IMR-90 (cell line): ENCODE data around the gene UCK2. TPM values are rescaled to one million over a fixed set of nuclear protein-coding genes. Genes with fewer than 3 reads are reported as not detected.
A peak's percentile ranks its signal among the peaks of the same experiment; 100 is the strongest.

Experiments
- ATAC-seq: fragments of 200-7000 bp; cut with Tn5 transposase; 2 replicates; pipeline ENCODE4 v1.9.1; 2020; ENCODE audit warnings: low read depth, mild to moderate bottlenecking, moderate library complexity
- BruUV-seq: library from RNA; stranded (reverse); fragments of 400-500 nt; replicated peaks from 2 replicates; lab custom pipeline; 2021; lab: Mats Ljungman, UMichigan
- CTCF ChIA-PET: fragments of 300-600 bp; formaldehyde crosslinking; extraction: SDS; loops from one replicate; lab custom pipeline; 2021; ENCODE audit warnings: antibody characterized with exemption; lab: Yijun Ruan, JAX
- POLR2A ChIA-PET: fragments of 300-600 bp; sonication (Branson Sonifier 250); formaldehyde crosslinking; loops from one replicate; lab custom pipeline; 2022; ENCODE audit warnings: antibody characterized with exemption; ENCODE audit not compliant: unreplicated experiment; lab: Charles Lee
- DNase-seq: peaks from one replicate; pipeline ENCODE4 v3.0.0; 2013
- H2AFZ ChIP-seq: replicated peaks from 2 replicates; pipeline ENCODE3; 2013; ENCODE audit warnings: low read length, mild to moderate bottlenecking; ENCODE audit not compliant: poor library complexity
- H2AK5ac ChIP-seq: 2 replicates; pipeline ENCODE4 v1.6.1; 2013; ENCODE audit warnings: low read depth, low read length, inconsistent platforms
- H2AK9ac ChIP-seq: replicated peaks from 2 replicates; pipeline ENCODE3; 2013; ENCODE audit warnings: mild to moderate bottlenecking, low read depth, low read length, moderate library complexity; ENCODE audit not compliant: poor library complexity
- H2BK120ac ChIP-seq: 2 replicates; pipeline ENCODE4 v1.6.1; 2013; ENCODE audit warnings: low read depth, low read length, inconsistent platforms
- H2BK15ac ChIP-seq: 3 replicates; pipeline ENCODE4 v1.6.1; 2013; ENCODE audit warnings: low read depth, low read length, inconsistent platforms
- H2BK20ac ChIP-seq: 2 replicates; pipeline ENCODE4 v1.6.1; 2013; ENCODE audit warnings: low read depth, mild to moderate bottlenecking, inconsistent platforms, low read length, moderate library complexity
- H2BK5ac ChIP-seq: 2 replicates; pipeline ENCODE4 v1.6.1; 2013; ENCODE audit warnings: mild to moderate bottlenecking, low read depth, low read length, inconsistent platforms; ENCODE audit not compliant: poor library complexity, severe bottlenecking
- H3K14ac ChIP-seq: replicated peaks from 2 replicates; pipeline ENCODE4 v1.6.1; 2013; ENCODE audit warnings: low read depth, low read length, inconsistent platforms
- H3K18ac ChIP-seq: 2 replicates; pipeline ENCODE4 v1.6.1; 2013; ENCODE audit warnings: low read depth, low read length, control low read depth
- H3K23ac ChIP-seq: 2 replicates; pipeline ENCODE4 v1.6.1; 2013; ENCODE audit warnings: low read depth, low read length, inconsistent platforms
- H3K27ac ChIP-seq: 2 replicates; pipeline ENCODE4 v1.5.1; 2013; ENCODE audit warnings: mild to moderate bottlenecking, control low read depth, low read length; ENCODE audit not compliant: insufficient read depth
- H3K27me3 ChIP-seq: 2 replicates; pipeline ENCODE4 v1.6.1; 2013; ENCODE audit warnings: low read length; ENCODE audit not compliant: control insufficient read depth, insufficient read depth
- H3K36me3 ChIP-seq: 2 replicates; pipeline ENCODE4 v1.6.1; 2013; ENCODE audit warnings: low read length, mixed read lengths; ENCODE audit not compliant: control insufficient read depth, insufficient read depth
- H3K4ac ChIP-seq: 2 replicates; pipeline ENCODE4 v1.6.1; 2013; ENCODE audit warnings: low read depth, low read length, inconsistent platforms
- H3K4me1 ChIP-seq: 2 replicates; pipeline ENCODE4 v1.6.1; 2013; ENCODE audit warnings: low read length, mixed read lengths; ENCODE audit not compliant: control insufficient read depth, insufficient read depth
- H3K4me2 ChIP-seq: 2 replicates; pipeline ENCODE4 v1.6.1; 2013; ENCODE audit warnings: low read depth, mild to moderate bottlenecking, control low read depth, low read length, moderate library complexity
- H3K4me3 ChIP-seq: 2 replicates; pipeline ENCODE4 v1.5.1; 2013; ENCODE audit warnings: low read depth, mild to moderate bottlenecking, control low read depth, low read length, moderate library complexity; ENCODE audit not compliant: insufficient read depth
- H3K56ac ChIP-seq: 2 replicates; pipeline ENCODE4 v1.6.1; 2013; ENCODE audit warnings: low read length, inconsistent platforms; ENCODE audit not compliant: insufficient read depth; ENCODE audit errors: extremely low read depth
- H3K79me1 ChIP-seq, 2 experiments: 2 replicates each; pipeline ENCODE4 v1.6.1; 2013; ENCODE audit warnings: low read length in 2 of 2, inconsistent platforms in 1 of 2, low read depth in 1 of 2
- H3K9ac ChIP-seq: 2 replicates; pipeline ENCODE4 v1.6.1; 2013; ENCODE audit warnings: low read depth, low read length, control low read depth
- H3K9me1 ChIP-seq: 2 replicates; pipeline ENCODE4 v1.6.1; 2013; ENCODE audit warnings: low read length, inconsistent platforms; ENCODE audit not compliant: insufficient read depth
- H3K9me3 ChIP-seq: 2 replicates; pipeline ENCODE4 v1.6.1; 2013; ENCODE audit warnings: low read length; ENCODE audit not compliant: control insufficient read depth, insufficient read depth
- H4K20me1 ChIP-seq: 2 replicates; pipeline ENCODE4 v1.6.1; 2013; ENCODE audit warnings: low read length, inconsistent platforms; ENCODE audit not compliant: insufficient read depth
- H4K5ac ChIP-seq: 2 replicates; pipeline ENCODE4 v1.6.1; 2013; ENCODE audit warnings: mild to moderate bottlenecking, low read depth, low read length, control low read depth
- H4K8ac ChIP-seq, 2 experiments: 2 replicates each; pipeline ENCODE4 v1.6.1; 2013; ENCODE audit warnings: low read depth in 2 of 2, low read length in 2 of 2, control low read depth in 1 of 2, inconsistent platforms in 1 of 2
- H4K91ac ChIP-seq: 2 replicates; pipeline ENCODE4 v1.6.1; 2013; ENCODE audit warnings: low read depth, low read length, inconsistent platforms; ENCODE audit not compliant: insufficient read depth
- BHLHE40 ChIP-seq: fragments of 150-350 bp; IDR thresholded peaks from 2 replicates; pipeline ENCODE4 v1.6.1; 2016; ENCODE audit warnings: mild to moderate bottlenecking, low read depth, low read length
- CEBPB ChIP-seq: IDR thresholded peaks from 2 replicates; pipeline ENCODE4 v1.6.1; 2012; ENCODE audit warnings: low read depth, low read length, improper control_type of control experiment
- CHD1 ChIP-seq: IDR thresholded peaks from 2 replicates; pipeline ENCODE4 v1.6.1; 2012; ENCODE audit warnings: low read depth, low read length, improper control_type of control experiment
- FOS ChIP-seq: fragments of 150-350 bp; IDR thresholded peaks from 2 replicates; pipeline ENCODE4 v1.6.1; 2016; ENCODE audit warnings: low read depth, low read length
- MAFK ChIP-seq: IDR thresholded peaks from 2 replicates; pipeline ENCODE4 v1.6.1; 2012; ENCODE audit warnings: low read depth, low read length, improper control_type of control experiment
- MAZ ChIP-seq: IDR thresholded peaks from 2 replicates; pipeline ENCODE4 v1.6.1; 2012; ENCODE audit warnings: low read depth, mild to moderate bottlenecking, low read length, improper control_type of control experiment, moderate library complexity, borderline replicate concordance
- MXI1 ChIP-seq: IDR thresholded peaks from 2 replicates; pipeline ENCODE4 v1.6.1; 2012; ENCODE audit warnings: low read depth, mild to moderate bottlenecking, low read length, moderate library complexity, borderline replicate concordance
- NFE2L2 ChIP-seq: fragments of 150-350 bp; IDR thresholded peaks from 2 replicates; pipeline ENCODE4 v1.6.1; 2016; ENCODE audit warnings: low read depth, mild to moderate bottlenecking, low read length
- POLR2A ChIP-seq: IDR thresholded peaks from 2 replicates; pipeline ENCODE4 v1.6.1; 2012; ENCODE audit warnings: mild to moderate bottlenecking, low read depth, low read length
- RCOR1 ChIP-seq: IDR thresholded peaks from 2 replicates; pipeline ENCODE4 v1.6.1; 2012; ENCODE audit warnings: mild to moderate bottlenecking, low read length, improper control_type of control experiment; ENCODE audit not compliant: insufficient replicate concordance
- RFX5 ChIP-seq: IDR thresholded peaks from 2 replicates; pipeline ENCODE4 v1.8.0; 2012; ENCODE audit warnings: low read depth, mild to moderate bottlenecking, low read length, moderate library complexity
- WGBS, 2 experiments: methylation state at CpG; one replicate each; pipeline versions ENCODE4 v1.1.5 to v1.1.7; 2013; ENCODE audit warnings: missing lambda C conversion rate in 2 of 2; ENCODE audit not compliant: insufficient read length in 1 of 2; ENCODE audit errors: extremely low coverage in 2 of 2; 5-methylcytosine and 5-hydroxymethylcytosine counted together
- dilution Hi-C: fragments of 300-500 bp; cut with HindIII; formaldehyde crosslinking; loops from one replicate; pipeline ENCODE4 v1.14.3; 2018; ENCODE audit warnings: low sequenced_read_pairs; ENCODE audit not compliant: unreplicated experiment
- in situ Hi-C: fragments of 300-500 bp; cut with MboI; formaldehyde crosslinking; loops from 3 replicates; pipeline ENCODE4 v1.14.3; 2019; ENCODE audit warnings: low sequenced_read_pairs, inconsistent platforms, mixed read lengths
- intact Hi-C: fragments of 100-400 bp; cut with micrococcal nuclease; formaldehyde crosslinking; loops from 2 replicates; pipeline ENCODE4 v1.10.0; 2022
- polyA plus RNA-seq, 3 experiments: library from polyadenylated mRNA; depleted of rRNA; stranded (reverse); fragments of >200 nt; gene quantifications; 2 replicates each; pipeline ENCODE4 v1.2.3, GENCODE V29; 2012; ENCODE audit warnings: low replicate concordance in 1 of 3
- total RNA-seq: library from RNA; depleted of rRNA; stranded (reverse); fragments of >200 nt; gene quantifications from 2 replicates; pipeline ENCODE4 v1.2.3, GENCODE V29; 2012
- TF ChIP-seq, protein P1 (sequence below): fragments of 150-350 bp; IDR thresholded peaks from 2 replicates; pipeline ENCODE4 v1.6.1; 2016; ENCODE audit warnings: low read depth, mild to moderate bottlenecking, low read length, moderate library complexity, borderline replicate concordance
- TF ChIP-seq, protein P2 (sequence below): conservative IDR thresholded peaks from 2 replicates; pipeline ENCODE4 v1.5.1; 2012; ENCODE audit warnings: mild to moderate bottlenecking, low read depth, low read length, improper control_type of control experiment
- TF ChIP-seq, protein P3 (sequence below): fragments of 150-350 bp; IDR thresholded peaks from 2 replicates; pipeline ENCODE4 v1.6.1; 2017; ENCODE audit warnings: mild to moderate bottlenecking, antibody characterized with exemption, low read length, low read depth

Gene UCK2
- total and polyA plus RNA-seq, 2 of the 4 experiments (the other 2 are of a cell fraction): 83.0 to 87.8 TPM

DNA sequence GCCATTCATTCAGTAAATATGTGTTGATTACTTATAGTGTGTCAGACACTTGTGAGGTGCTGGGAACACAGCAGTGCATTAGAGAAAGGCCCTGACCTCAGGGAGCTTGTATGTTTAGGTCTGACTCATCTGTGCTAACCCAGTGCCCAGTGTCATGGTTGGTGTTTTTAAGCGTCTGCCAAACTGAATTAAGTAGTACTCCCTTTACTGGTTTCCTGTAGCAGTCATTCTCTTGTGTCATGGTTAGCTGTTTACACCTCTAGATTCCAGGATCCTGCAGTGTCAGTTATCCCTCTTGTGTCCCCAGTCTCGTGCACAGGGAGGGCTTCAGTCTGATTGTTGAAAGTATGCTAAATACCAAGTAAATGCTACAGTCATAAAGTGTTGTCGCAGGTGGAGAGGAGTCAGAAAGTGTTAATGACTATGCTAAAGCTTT is 14.2 kb downstream of the UCK2 start:
- Histone ChIP-seq H3K14ac (no peak overlapping the region; the same call in 1 of the 2 replicates), H2AK5ac (no peak overlapping the region), H4K91ac (no peak overlapping the region), H3K36me3 (no peaks in the 10 kb centered on the region; the same call in 1 of the 2 replicates), H3K23ac (peak overlapping the region; percentile 52; the same call in 1 of the 2 replicates), H3K9me1 (peaks cover 30% of the 10 kb centered on the region), H4K5ac (no peak overlapping the region), H4K8ac (no peak overlapping the region; a peak in 1 of 4 replicates), H3K4me2 (peak overlapping the region; percentile 1; the same call in 1 of the 2 replicates), H3K9me3 (no peaks in the 10 kb centered on the region), H3K56ac (no peak overlapping the region), H3K9ac (no peak overlapping the region), H3K4ac (no peak overlapping the region), H2BK120ac (no peak overlapping the region), H3K27me3 (no peaks in the 10 kb centered on the region), H3K4me1 (peaks cover 28% of the 10 kb centered on the region), H3K79me1 (peaks cover 43 to 86% of the 10 kb centered on the region in 2 experiments), H2AFZ (no peak overlapping the region), H3K27ac (no peak overlapping the region), H2AK9ac (peak overlapping the region; percentile 66), H3K18ac (no peak overlapping the region; the same call in 1 of the 2 replicates), H3K4me3 (no peak overlapping the region), H2BK5ac (peak overlapping the region; percentile 6), H2BK20ac (no peak overlapping the region), H4K20me1 (peaks cover 84% of the 10 kb centered on the region), H2BK15ac (peak overlapping the region; percentile 2; the same call in 1 of the 3 replicates)
- DNase-seq (peak; percentile 75), ATAC-seq (peak; percentile 74)
- no CpG with 5 or more reads among the region's 3 CpGs for WGBS, 2 experiments
- intact Hi-C loops: no loop called here
- in situ Hi-C loops: no loop called here
- CTCF ChIA-PET: no interaction called here
- dilution Hi-C loops: no loop called here
- no peak for TF ChIP-seq NFE2L2
- no peak for TF ChIP-seq MXI1
- peak; percentile 29 for TF ChIP-seq RCOR1
- TF ChIP-seq RFX5: no peak
- TF ChIP-seq, protein P1, sequence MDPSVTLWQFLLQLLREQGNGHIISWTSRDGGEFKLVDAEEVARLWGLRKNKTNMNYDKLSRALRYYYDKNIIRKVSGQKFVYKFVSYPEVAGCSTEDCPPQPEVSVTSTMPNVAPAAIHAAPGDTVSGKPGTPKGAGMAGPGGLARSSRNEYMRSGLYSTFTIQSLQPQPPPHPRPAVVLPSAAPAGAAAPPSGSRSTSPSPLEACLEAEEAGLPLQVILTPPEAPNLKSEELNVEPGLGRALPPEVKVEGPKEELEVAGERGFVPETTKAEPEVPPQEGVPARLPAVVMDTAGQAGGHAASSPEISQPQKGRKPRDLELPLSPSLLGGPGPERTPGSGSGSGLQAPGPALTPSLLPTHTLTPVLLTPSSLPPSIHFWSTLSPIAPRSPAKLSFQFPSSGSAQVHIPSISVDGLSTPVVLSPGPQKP: no peak
- TF ChIP-seq, protein P2, sequence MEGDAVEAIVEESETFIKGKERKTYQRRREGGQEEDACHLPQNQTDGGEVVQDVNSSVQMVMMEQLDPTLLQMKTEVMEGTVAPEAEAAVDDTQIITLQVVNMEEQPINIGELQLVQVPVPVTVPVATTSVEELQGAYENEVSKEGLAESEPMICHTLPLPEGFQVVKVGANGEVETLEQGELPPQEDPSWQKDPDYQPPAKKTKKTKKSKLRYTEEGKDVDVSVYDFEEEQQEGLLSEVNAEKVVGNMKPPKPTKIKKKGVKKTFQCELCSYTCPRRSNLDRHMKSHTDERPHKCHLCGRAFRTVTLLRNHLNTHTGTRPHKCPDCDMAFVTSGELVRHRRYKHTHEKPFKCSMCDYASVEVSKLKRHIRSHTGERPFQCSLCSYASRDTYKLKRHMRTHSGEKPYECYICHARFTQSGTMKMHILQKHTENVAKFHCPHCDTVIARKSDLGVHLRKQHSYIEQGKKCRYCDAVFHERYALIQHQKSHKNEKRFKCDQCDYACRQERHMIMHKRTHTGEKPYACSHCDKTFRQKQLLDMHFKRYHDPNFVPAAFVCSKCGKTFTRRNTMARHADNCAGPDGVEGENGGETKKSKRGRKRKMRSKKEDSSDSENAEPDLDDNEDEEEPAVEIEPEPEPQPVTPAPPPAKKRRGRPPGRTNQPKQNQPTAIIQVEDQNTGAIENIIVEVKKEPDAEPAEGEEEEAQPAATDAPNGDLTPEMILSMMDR: no peak
- TF ChIP-seq CEBPB: no peak
- peak; percentile 56 for TF ChIP-seq FOS
- no peak for TF ChIP-seq CHD1
- no peak for TF ChIP-seq POLR2A
- no peak for TF ChIP-seq MAZ
- TF ChIP-seq, protein P3, sequence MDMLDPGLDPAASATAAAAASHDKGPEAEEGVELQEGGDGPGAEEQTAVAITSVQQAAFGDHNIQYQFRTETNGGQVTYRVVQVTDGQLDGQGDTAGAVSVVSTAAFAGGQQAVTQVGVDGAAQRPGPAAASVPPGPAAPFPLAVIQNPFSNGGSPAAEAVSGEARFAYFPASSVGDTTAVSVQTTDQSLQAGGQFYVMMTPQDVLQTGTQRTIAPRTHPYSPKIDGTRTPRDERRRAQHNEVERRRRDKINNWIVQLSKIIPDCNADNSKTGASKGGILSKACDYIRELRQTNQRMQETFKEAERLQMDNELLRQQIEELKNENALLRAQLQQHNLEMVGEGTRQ: no peak
- TF ChIP-seq BHLHE40: peak; percentile 76
- TF ChIP-seq MAFK: no peak
- no TSS peak for BruUV-seq
- POLR2A ChIA-PET: no interaction called here
